ENCODE measurements around the gene ACTN1. TPM values are rescaled to one million over a fixed set of nuclear protein-coding genes. Genes with fewer than 3 reads are reported as not detected.
A peak's percentile ranks its signal among the peaks of the same experiment; 100 is the strongest.
"Not testable (repeated sequence)": the region's sequence is repeated elsewhere in the genome, so short reads cannot be mapped to it uniquely, and the experiment has no call there.

The ACTN1 gene
- total RNA-seq, result 100 to 1,000 TPM; 106 to 185 TPM

- H3K27me3 ChIP-seq, result no peaks in the 10 kb centered on the region
- peak; percentile 91 for DNase-seq
- no peak for TF ChIP-seq CTCF (IDR thresholded peaks at IDR 0.05)
- H3K9ac ChIP-seq (ENCODE audit: low read depth in 2 of 2, low read length in 2 of 2), result peak within 1 kb of the TSS; percentile 91 to 99
- no peaks in the 10 kb centered on the region for H3K4me1 ChIP-seq
- intact Hi-C loops (cut with DNase I), result loop anchor here (2.0 kb wide), 1 partner anchor 40 kb away; no protein-coding TSS in a partner anchor
- H3K27ac ChIP-seq, result peak within 1 kb of the TSS; percentile 96
- H3K4me3 ChIP-seq, result peak within 1 kb of the TSS; percentile 96
- no peaks in the 10 kb centered on the region for H3K36me3 ChIP-seq
- H3K9me3 ChIP-seq, result no peaks in the 10 kb centered on the region
These were observed at the start of gene ACTN1 for GRCh38 chr14:68979021-68979721. ACTN1 (minus strand) TSS chr14:68979302; CDS start chr14:68979056, 246 bp downstream.

DNA sequence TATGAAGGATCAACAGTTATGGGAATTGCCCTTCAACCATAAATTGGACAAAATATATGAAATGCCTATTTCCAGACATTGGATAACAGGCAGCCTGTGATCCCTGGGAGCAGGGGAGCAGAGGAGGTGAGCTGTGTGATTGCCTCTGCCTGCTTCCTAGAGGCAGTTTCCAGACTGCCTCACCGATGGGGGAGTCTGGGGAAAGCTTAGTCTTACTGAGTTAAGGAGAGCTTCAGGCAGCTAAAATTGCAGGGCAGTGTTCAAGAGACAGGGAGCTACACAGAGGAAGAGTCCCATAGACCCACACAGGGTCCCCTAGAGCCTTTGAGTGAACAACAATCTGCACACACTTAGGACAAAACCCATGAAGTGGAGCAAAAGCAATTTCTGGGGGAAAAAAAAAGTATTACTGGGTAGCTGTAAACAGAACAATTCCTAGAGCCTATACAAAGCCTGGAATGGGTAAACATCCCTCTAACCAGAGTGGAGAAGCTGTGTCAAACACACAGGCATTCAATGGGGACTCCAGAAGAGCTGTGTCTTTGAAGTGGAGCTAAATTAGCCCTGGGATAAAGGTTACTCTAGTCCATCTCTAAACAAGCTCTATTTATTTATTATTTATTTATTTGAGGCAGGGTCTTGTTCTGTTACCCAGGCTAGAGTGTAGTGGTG is 48.3 kb upstream of the ACTN1 start:
- no peak for DNase-seq

GRCh38 chr14:69023035-69023434 is 43.9 kb upstream of the ACTN1 start:
- intact Hi-C loops (cut with DNase I), result no loop called here
- no peaks in the 10 kb centered on the region for H3K9me3 ChIP-seq
- no peak for TF ChIP-seq CTCF (IDR thresholded peaks at IDR 0.05)
- H3K4me3 ChIP-seq, result no peak overlapping the region
- no peaks in the 10 kb centered on the region for H3K4me1 ChIP-seq
- H3K9ac ChIP-seq (ENCODE audit: low read depth in 2 of 2, low read length in 2 of 2), result no peak overlapping the region
- H3K27me3 ChIP-seq, result no peaks in the 10 kb centered on the region
- no peak overlapping the region for H3K27ac ChIP-seq
- H3K36me3 ChIP-seq, result no peaks in the 10 kb centered on the region
- DNase-seq, result no peak

More for the DNA sequence above, 48.3 kb upstream of the ACTN1 start:
- intact Hi-C loops (cut with DNase I), result no loop called here
- Histone ChIP-seq H3K27ac (no peak overlapping the region), H3K27me3 (no peaks in the 10 kb centered on the region), H3K9me3 (no peaks in the 10 kb centered on the region), H3K4me3 (no peak overlapping the region), H3K36me3 (no peaks in the 10 kb centered on the region), H3K9ac (ENCODE audit: low read depth in 2 of 2, low read length in 2 of 2) (no peak overlapping the region), H3K4me1 (no peaks in the 10 kb centered on the region)
- no peak for TF ChIP-seq CTCF (IDR thresholded peaks at IDR 0.05)

DNA sequence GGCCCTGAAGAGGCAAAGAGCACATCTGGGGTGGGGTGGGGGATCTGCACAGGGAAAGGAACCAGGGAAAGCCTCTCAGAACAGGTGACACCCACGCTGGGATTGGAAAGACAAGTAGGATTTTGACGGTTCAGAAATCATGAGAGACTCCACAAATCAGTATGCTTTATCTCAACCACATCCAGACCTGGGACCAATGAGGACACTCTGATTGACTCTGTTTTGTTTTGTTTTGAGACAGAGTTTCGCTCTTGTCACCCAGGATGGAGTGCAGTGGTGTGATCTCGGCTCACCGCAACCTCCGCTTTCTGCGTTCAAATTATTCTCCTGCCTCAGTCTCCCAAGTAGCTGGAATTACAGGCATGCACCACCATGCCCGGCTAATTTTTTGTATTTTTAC is 43.0 kb upstream of the ACTN1 start:
- H3K9me3 ChIP-seq; H3K4me1 ChIP-seq; H3K27me3 ChIP-seq; DNase-seq; H3K9ac ChIP-seq (ENCODE audit: low read depth in 2 of 2, low read length in 2 of 2); H3K27ac ChIP-seq; H3K4me3 ChIP-seq; intact Hi-C loops (cut with DNase I); H3K36me3 ChIP-seq: not testable (repeated sequence)

DNA sequence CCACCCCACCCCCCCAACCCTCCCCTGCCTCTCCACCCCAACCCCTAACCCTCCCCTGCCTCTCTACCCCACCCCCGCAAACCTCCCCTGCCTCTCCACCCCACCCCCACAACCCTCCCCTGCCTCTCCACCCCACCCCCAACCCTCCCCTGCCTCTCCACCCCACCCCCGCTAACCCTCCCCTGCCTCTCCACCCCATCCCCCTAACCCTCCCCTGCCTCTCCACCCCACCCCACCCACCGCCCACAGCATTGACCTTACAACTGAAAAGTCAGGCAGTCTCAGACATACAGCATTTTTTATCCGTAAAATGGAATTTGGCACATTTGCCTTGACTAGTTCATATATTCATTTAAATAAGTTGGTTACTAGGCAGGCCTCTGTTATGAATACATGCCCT is 38.6 kb upstream of the ACTN1 start:
- Histone ChIP-seq H3K9me3 (no peaks in the 10 kb centered on the region), H3K4me3 (no peak overlapping the region), H3K27me3 (no peaks in the 10 kb centered on the region), H3K9ac (ENCODE audit: low read depth in 2 of 2, low read length in 2 of 2) (no peak overlapping the region), H3K4me1 (peaks cover 8% of the 10 kb centered on the region), H3K27ac (no peak overlapping the region), H3K36me3 (no peaks in the 10 kb centered on the region)
- no peak for TF ChIP-seq CTCF (IDR thresholded peaks at IDR 0.05)
- no peak for DNase-seq
- intact Hi-C loops (cut with DNase I), result no loop called here

GRCh38 chr14:69014829-69015259 is 35.7 kb upstream of the ACTN1 start:
- H3K4me1 ChIP-seq, result peaks cover 8% of the 10 kb centered on the region
- peak overlapping the region in 1 of 2 donors; percentile 44 for H3K9ac ChIP-seq (ENCODE audit: low read depth in 2 of 2, low read length in 2 of 2)
- no peak for DNase-seq
- no peak overlapping the region for H3K4me3 ChIP-seq
- no peaks in the 10 kb centered on the region for H3K36me3 ChIP-seq
- H3K27ac ChIP-seq, result peak overlapping the region; percentile 56
- no peaks in the 10 kb centered on the region for H3K27me3 ChIP-seq
- H3K9me3 ChIP-seq, result no peaks in the 10 kb centered on the region
- TF ChIP-seq CTCF (IDR thresholded peaks at IDR 0.05), result no peak
- intact Hi-C loops (cut with DNase I), result no loop called here
